Duodenal mucosa (tissue), 2 donors: Measurements from ENCODE around the gene RASGRP2.
A peak's percentile ranks its signal among the peaks of the same experiment; 100 is the strongest.

ENCODE experiments used
- H3K27ac ChIP-seq: one replicate; pipeline ENCODE4 v1.7.0; 2013; ENCODE audit warnings: low read depth, low read length
- H3K27me3 ChIP-seq, 2 donors: one replicate each; pipeline ENCODE4 v1.7.0; 2013; ENCODE audit warnings: low read length in 2 of 2, control low read depth in 1 of 2; ENCODE audit not compliant: insufficient read depth in 2 of 2, control insufficient read depth in 1 of 2
- H3K36me3 ChIP-seq, 2 donors: one replicate each; pipeline ENCODE4 v1.7.0; 2013; ENCODE audit warnings: low read length in 2 of 2, control low read depth in 1 of 2; ENCODE audit not compliant: insufficient read depth in 2 of 2, control insufficient read depth in 1 of 2
- H3K4me1 ChIP-seq, 2 donors: one replicate each; pipeline ENCODE4 v1.7.0; 2013; ENCODE audit warnings: low read length in 2 of 2, control low read depth in 1 of 2; ENCODE audit not compliant: insufficient read depth in 2 of 2, control insufficient read depth in 1 of 2
- H3K4me3 ChIP-seq, 2 donors: one replicate each; pipeline ENCODE4 v1.7.0; 2013; ENCODE audit warnings: low read length in 2 of 2, low read depth in 1 of 2
- H3K9ac ChIP-seq, 2 donors: one replicate each; pipeline ENCODE4 v1.7.0; 2013; ENCODE audit warnings: low read length in 2 of 2, low read depth in 1 of 2
- H3K9me3 ChIP-seq, 2 donors: one replicate each; pipeline ENCODE4 v1.7.0; 2013; ENCODE audit warnings: low read length in 2 of 2, control low read depth in 1 of 2; ENCODE audit not compliant: control insufficient read depth in 1 of 2

RASGRP2 gene

GRCh38 chr11:64724863-64725532 lies 18.9 kb downstream of the RASGRP2 start:
- no peak overlapping the region for H3K4me3 ChIP-seq
- H3K27ac ChIP-seq, result no peak overlapping the region
- H3K4me1 ChIP-seq, result no peaks in the 10 kb centered on the region
- no peaks in the 10 kb centered on the region for H3K9me3 ChIP-seq
- H3K9ac ChIP-seq, result no peak overlapping the region
- peaks cover 16 to 23% of the 10 kb centered on the region in 2 donors for H3K27me3 ChIP-seq
- no peaks in the 10 kb centered on the region for H3K36me3 ChIP-seq

GRCh38 chr11:64723907-64724862 lies 19.8 kb downstream of the RASGRP2 start:
- H3K27ac ChIP-seq, result no peak overlapping the region
- H3K9ac ChIP-seq, result no peak overlapping the region
- no peaks in the 10 kb centered on the region for H3K9me3 ChIP-seq
- peaks cover 18 to 24% of the 10 kb centered on the region in 2 donors for H3K27me3 ChIP-seq
- no peaks in the 10 kb centered on the region for H3K36me3 ChIP-seq
- no peaks in the 10 kb centered on the region for H3K4me1 ChIP-seq
- H3K4me3 ChIP-seq, result no peak overlapping the region

GRCh38 chr11:64723117-64723906 lies 20.6 kb downstream of the RASGRP2 start, which contains the start of gene NRXN2:
NRXN2 (minus strand) TSS chr11:64723197; CDS start chr11:64713699, 9,498 bp downstream.
- H3K36me3 ChIP-seq, result no peaks in the 10 kb centered on the region
- peak within 1 kb of the TSS; percentile 3 for H3K27ac ChIP-seq
- peaks cover 20 to 29% of the 10 kb centered on the region in 2 donors for H3K27me3 ChIP-seq
- no peaks in the 10 kb centered on the region for H3K9me3 ChIP-seq
- H3K4me3 ChIP-seq, result peak within 1 kb of the TSS; percentile 56 to 62
- H3K4me1 ChIP-seq, result no peaks in the 10 kb centered on the region
- no peak within 1 kb of the TSS for H3K9ac ChIP-seq

GRCh38 chr11:64722141-64723065 lies 21.5 kb downstream of the RASGRP2 start:
- Histone ChIP-seq H3K4me1 (no peaks in the 10 kb centered on the region), H3K4me3 (no peak overlapping the region), H3K9ac (no peak overlapping the region), H3K27me3 (peaks cover 28 to 37% of the 10 kb centered on the region in 2 donors), H3K9me3 (no peaks in the 10 kb centered on the region), H3K27ac (no peak overlapping the region), H3K36me3 (no peaks in the 10 kb centered on the region)

GRCh38 chr11:64721359-64721699 lies 22.6 kb downstream of the RASGRP2 start:
- Histone ChIP-seq H3K27me3 (peaks cover 39 to 47% of the 10 kb centered on the region in 2 donors), H3K9ac (no peak overlapping the region), H3K4me1 (no peaks in the 10 kb centered on the region), H3K9me3 (no peaks in the 10 kb centered on the region), H3K27ac (no peak overlapping the region), H3K4me3 (no peak overlapping the region), H3K36me3 (no peaks in the 10 kb centered on the region)

GRCh38 chr11:64720640-64721358 lies 23.1 kb downstream of the RASGRP2 start:
- Histone ChIP-seq H3K4me1 (no peaks in the 10 kb centered on the region), H3K27ac (no peak overlapping the region), H3K4me3 (no peak overlapping the region), H3K9me3 (no peaks in the 10 kb centered on the region), H3K9ac (no peak overlapping the region), H3K27me3 (peaks cover 43 to 51% of the 10 kb centered on the region in 2 donors), H3K36me3 (no peaks in the 10 kb centered on the region)

GRCh38 chr11:64720167-64720566 lies 23.8 kb downstream of the RASGRP2 start:
- Histone ChIP-seq H3K9me3 (no peaks in the 10 kb centered on the region), H3K9ac (no peak overlapping the region), H3K36me3 (no peaks in the 10 kb centered on the region), H3K4me1 (no peaks in the 10 kb centered on the region), H3K27ac (no peak overlapping the region), H3K27me3 (peaks cover 49 to 57% of the 10 kb centered on the region in 2 donors), H3K4me3 (no peak overlapping the region)

GRCh38 chr11:64719406-64719805 lies 24.5 kb downstream of the RASGRP2 start:
- Histone ChIP-seq H3K9me3 (no peaks in the 10 kb centered on the region), H3K9ac (no peak overlapping the region), H3K4me3 (no peak overlapping the region), H3K36me3 (no peaks in the 10 kb centered on the region), H3K27me3 (peaks cover 56 to 65% of the 10 kb centered on the region in 2 donors), H3K27ac (no peak overlapping the region), H3K4me1 (no peaks in the 10 kb centered on the region)

GRCh38 chr11:64718780-64719124 lies 25.2 kb downstream of the RASGRP2 start:
- H3K4me1 ChIP-seq, result no peaks in the 10 kb centered on the region
- peaks cover 63 to 71% of the 10 kb centered on the region in 2 donors for H3K27me3 ChIP-seq

More at GRCh38 chr11:64718780-64719124, 25.2 kb downstream of the RASGRP2 start:
- Histone ChIP-seq H3K9ac (no peak overlapping the region), H3K36me3 (no peaks in the 10 kb centered on the region), H3K4me3 (no peak overlapping the region), H3K27ac (no peak overlapping the region), H3K9me3 (no peaks in the 10 kb centered on the region)
